Cardiac muscle cell (in vitro differentiated cells and primary cell): ENCODE results near the gene SUN1. TPM values are rescaled to one million over a fixed set of nuclear protein-coding genes. Genes with fewer than 3 reads are reported as not detected.

ENCODE experiments used
- DNase-seq, 2 donors: peaks; one replicate each; pipeline versions ENCODE4 v3.0.0 to v3.0.0-alpha.2; 2010 to 2017; ENCODE audit warnings: low read depth in 1 of 2, low spot score in 1 of 2
- H3K27ac ChIP-seq: fragments of 200-600 bp; sonication (generic); 2 replicates; pipeline ENCODE4 v1.5.1; 2016
- H3K27me3 ChIP-seq: fragments of 200-600 bp; sonication (generic); 2 replicates; pipeline ENCODE4 v1.6.0; 2016; ENCODE audit warnings: control low read depth
- H3K36me3 ChIP-seq: fragments of 200-600 bp; sonication (generic); 2 replicates; pipeline ENCODE4 v1.5.1; 2016; ENCODE audit warnings: control low read depth
- H3K4me1 ChIP-seq: fragments of 200-600 bp; sonication (generic); 2 replicates; pipeline ENCODE4 v1.8.1; 2017; ENCODE audit warnings: low read depth, mild to moderate bottlenecking, mixed run types
- H3K4me3 ChIP-seq: fragments of 200-600 bp; sonication (generic); 2 replicates; pipeline ENCODE4 v1.5.1; 2016; ENCODE audit warnings: mild to moderate bottlenecking
- H3K9me3 ChIP-seq: fragments of 200-600 bp; sonication (generic); 2 replicates; pipeline ENCODE4 v1.5.1; 2017; ENCODE audit warnings: low read depth, mild to moderate bottlenecking, control low read depth
- polyA plus RNA-seq: library from polyadenylated mRNA; unstranded; fragments of >200 nt; fragmentation: Nextera tagmentation; extraction: Ambion mirVana; gene quantifications from 2 replicates; pipeline ENCODE4 v1.2.1, GENCODE V29; 2016
- total RNA-seq: library from RNA; depleted of rRNA; stranded (reverse); fragments of >200 nt; gene quantifications from 2 replicates; pipeline ENCODE4 v1.2.3, GENCODE V29; 2016
- TF ChIP-seq, protein P1 (sequence below): IDR thresholded peaks from 2 replicates; pipeline ENCODE4 v1.5.1; 2012; ENCODE audit warnings: low read depth, mild to moderate bottlenecking, low read length

Gene SUN1
- total and polyA plus RNA-seq, 2 experiments from 2014 or later = 172 to 188 TPM

DNA sequence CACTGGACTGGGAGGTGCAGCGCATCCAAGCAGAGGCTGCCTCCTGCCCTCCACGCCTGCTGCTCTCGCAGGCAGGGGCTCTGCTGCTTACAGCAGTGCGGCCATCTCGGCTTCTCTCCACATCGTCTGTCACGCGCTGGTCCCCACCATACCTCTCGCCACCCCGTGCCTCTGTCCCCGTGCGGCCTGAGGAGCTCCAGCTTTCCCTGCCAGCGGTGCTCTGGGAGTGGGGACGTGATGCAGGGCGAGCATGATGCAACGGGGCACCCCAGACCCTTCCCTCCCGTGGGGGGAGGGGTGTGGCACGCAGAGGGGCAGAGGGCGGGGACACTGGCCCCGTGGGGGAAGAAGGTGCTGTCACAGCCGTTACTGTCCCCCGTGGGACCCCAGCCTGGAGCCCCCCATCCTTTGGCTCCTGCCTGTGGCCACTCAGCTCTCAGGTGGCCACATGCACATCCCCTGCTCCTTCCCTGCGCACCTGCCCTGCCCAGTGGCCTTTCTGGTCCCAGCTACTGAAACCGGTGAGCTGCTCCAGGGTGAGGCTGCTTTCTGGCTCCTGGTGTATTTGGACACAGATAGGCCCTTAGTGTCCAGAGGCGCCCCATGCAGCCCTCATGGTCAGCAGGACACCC lies 53.1 kb downstream of the SUN1 start:
- no peak overlapping the region for H3K4me3 ChIP-seq

DNA sequence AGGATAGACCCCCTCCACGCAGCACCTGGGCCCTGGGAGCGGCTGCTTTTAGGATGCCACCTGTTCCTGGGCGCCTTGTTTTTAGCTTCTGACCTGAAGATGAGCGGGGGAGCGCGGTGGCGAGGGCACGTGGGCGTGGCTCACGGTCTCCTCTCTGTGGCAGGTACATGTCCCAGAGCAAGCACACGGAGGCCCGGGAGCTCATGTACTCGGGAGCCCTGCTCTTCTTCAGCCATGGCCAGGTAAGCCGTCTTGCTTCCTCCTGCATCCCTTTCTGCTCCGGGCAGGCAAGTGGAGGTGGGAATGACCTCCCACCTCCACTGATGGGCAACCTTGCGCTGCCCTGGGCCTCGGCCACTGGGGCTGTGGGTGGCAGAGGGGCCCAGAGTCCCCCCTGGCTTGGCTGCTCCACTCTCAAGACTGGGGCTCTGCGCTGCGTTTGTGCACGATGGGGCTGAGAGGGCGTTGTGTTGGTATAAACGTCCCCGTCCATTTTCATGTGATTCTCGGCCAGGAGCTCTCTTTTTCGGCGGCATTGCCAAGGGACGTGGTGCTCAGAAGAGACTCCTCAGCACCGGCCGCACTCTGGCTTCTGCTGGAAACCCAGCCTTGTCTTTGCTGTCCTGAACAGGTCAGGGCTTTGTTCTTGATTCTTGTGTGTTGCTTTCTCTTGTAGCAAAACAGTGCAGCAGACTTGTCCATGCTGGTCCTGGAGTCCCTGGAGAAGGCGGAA lies 53.8 kb downstream of the SUN1 start:
- Histone ChIP-seq H3K4me3 (no peak overlapping the region), H3K9me3 (no peaks in the 10 kb centered on the region), H3K27ac (no peak overlapping the region), H3K36me3 (peaks cover 25% of the 10 kb centered on the region), H3K27me3 (no peaks in the 10 kb centered on the region), H3K4me1 (no peaks in the 10 kb centered on the region)
- TF ChIP-seq, protein P1, sequence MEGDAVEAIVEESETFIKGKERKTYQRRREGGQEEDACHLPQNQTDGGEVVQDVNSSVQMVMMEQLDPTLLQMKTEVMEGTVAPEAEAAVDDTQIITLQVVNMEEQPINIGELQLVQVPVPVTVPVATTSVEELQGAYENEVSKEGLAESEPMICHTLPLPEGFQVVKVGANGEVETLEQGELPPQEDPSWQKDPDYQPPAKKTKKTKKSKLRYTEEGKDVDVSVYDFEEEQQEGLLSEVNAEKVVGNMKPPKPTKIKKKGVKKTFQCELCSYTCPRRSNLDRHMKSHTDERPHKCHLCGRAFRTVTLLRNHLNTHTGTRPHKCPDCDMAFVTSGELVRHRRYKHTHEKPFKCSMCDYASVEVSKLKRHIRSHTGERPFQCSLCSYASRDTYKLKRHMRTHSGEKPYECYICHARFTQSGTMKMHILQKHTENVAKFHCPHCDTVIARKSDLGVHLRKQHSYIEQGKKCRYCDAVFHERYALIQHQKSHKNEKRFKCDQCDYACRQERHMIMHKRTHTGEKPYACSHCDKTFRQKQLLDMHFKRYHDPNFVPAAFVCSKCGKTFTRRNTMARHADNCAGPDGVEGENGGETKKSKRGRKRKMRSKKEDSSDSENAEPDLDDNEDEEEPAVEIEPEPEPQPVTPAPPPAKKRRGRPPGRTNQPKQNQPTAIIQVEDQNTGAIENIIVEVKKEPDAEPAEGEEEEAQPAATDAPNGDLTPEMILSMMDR = no peak
- no peak for DNase-seq

More for the DNA sequence above, 53.1 kb downstream of the SUN1 start:
- no peak for DNase-seq
- H3K4me1 ChIP-seq = no peaks in the 10 kb centered on the region
- TF ChIP-seq, protein P1 = no peak
- H3K27ac ChIP-seq = no peak overlapping the region
- no peaks in the 10 kb centered on the region for H3K27me3 ChIP-seq
- peaks cover 20% of the 10 kb centered on the region for H3K36me3 ChIP-seq
- no peaks in the 10 kb centered on the region for H3K9me3 ChIP-seq

DNA sequence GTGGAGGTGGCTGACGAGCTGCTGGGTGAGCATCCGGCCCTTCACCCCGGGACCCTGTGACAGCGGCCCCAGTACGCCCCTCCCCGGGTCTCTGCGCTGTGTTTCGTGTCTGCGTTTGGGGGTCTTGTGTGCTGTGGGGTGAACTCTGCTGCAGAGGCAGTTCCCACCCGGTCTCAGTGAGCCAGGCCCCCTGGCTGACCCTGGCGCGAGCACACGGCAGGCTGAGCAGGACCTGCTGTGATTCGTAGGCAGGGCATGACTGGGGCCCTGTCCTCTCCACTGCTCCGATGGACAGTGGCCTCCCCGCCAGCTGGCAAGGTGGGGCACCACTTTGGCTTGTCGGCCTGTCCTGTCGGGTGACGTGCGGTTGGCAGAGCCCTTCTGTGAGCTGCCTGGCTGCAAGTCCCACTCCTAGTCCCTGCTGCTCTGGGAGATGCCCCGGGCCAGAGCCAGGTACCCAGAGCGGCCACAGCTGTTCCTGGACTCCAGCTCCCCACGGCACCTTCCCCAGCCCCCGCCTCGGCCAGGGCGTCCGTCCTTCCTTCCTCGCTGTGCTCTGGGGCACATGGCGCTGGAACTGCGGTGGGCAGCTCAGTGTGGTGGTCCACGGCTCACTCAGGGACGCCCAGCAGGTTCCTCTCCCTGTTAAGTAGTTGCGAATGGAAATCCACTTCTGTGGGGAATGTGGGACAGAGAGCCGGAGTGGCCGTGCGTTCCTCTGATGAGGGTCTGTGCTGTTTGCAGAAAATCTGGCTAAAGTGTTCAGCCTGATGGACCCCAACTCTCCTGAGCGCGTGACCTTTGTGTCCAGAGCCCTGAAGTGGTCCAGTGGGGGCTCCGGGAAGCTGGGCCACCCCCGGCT lies 54.6 kb downstream of the SUN1 start:
- TF ChIP-seq, protein P1 = no peak
- no peak overlapping the region for H3K4me3 ChIP-seq
- no peak for DNase-seq
- H3K27me3 ChIP-seq = no peaks in the 10 kb centered on the region
- H3K9me3 ChIP-seq = no peaks in the 10 kb centered on the region
- H3K36me3 ChIP-seq = peaks cover 25% of the 10 kb centered on the region
- H3K4me1 ChIP-seq = no peaks in the 10 kb centered on the region
- no peak overlapping the region for H3K27ac ChIP-seq

DNA sequence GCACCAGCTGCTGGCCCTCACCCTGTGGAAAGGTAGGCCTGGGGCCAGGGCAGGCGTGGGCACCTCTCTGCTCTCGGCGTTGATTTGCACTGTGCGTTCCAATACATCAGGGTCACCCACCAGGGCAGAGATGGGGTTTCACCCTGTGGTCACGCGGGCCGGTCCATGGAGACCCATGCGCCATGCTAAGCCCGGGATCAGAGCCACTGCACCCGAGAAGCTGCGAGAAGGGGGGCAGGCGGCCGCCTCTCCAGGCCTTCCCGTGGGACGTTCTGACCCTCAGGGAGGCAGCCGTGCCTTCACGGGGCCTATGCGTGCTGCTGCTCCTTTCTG lies 55.2 kb downstream of the SUN1 start:
- TF ChIP-seq, protein P1 = no peak
- no peaks in the 10 kb centered on the region for H3K27me3 ChIP-seq
- no peak overlapping the region for H3K27ac ChIP-seq
- DNase-seq = no peak
- H3K4me1 ChIP-seq = no peaks in the 10 kb centered on the region
- no peak overlapping the region for H3K4me3 ChIP-seq
- no peaks in the 10 kb centered on the region for H3K9me3 ChIP-seq
- peaks cover 25% of the 10 kb centered on the region for H3K36me3 ChIP-seq

DNA sequence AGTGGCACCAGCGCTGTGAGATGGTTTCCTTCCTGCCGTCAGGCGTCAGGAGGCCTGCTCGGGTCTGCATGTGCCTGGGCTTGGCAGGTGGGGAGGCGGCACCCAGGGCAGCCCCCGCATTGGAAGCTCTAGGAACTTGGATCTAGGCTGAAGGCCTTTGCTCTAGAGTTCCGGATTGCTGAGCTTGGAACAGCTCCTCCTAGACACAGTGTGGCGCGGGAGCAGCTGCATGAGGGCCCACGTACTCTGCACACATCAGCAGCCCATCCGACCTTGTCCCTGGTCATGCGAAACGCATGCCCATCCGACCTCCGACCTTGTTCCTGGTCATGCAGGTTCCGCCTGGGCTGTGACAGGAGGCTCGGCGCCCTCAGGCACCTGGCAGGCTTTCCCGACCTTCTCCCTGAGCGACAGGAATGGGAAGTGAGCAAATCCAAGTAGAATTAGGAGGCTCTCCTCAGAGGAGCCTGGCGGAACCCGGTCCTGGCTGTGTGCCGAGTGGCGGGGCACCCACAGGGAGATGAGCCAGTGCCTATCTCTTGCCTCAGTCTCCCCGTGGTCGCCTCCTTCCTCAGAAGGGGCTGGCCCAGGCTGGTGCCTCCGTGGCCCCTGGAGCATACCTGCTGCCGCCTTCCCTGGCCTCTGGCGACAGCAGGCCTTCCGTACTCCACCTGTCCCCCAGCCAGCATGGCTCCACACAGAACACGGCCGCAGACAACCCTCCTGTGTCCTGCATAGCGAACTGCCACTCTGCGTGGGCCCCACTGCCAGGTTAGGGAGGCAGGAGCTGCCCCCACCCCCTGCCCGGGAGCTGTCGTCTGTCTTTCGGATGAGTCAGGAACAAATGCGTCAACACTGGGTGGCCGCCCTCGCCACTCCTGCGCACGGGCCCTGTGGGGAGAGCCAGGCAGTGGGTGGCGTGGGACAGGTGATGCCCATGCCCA lies 56.1 kb downstream of the SUN1 start:
- TF ChIP-seq, protein P1 = no peak
- H3K27ac ChIP-seq = no peak overlapping the region
- H3K27me3 ChIP-seq = no peaks in the 10 kb centered on the region
- H3K9me3 ChIP-seq = no peaks in the 10 kb centered on the region
- no peak overlapping the region for H3K4me3 ChIP-seq
- no peaks in the 10 kb centered on the region for H3K4me1 ChIP-seq
- no peak for DNase-seq
- H3K36me3 ChIP-seq = peaks cover 25% of the 10 kb centered on the region
